ENCODE measurements around the gene KDM8. TPM values are rescaled to one million over a fixed set of nuclear protein-coding genes. Genes with fewer than 3 reads are reported as not detected.

Gene KDM8
- total RNA-seq, 4 donors from 2014 or later: 4.4 to 14.2 (median 9.2) TPM

GRCh38 chr16:27179500-27180072, 23.7 kb upstream of the KDM8 start:
- Histone ChIP-seq H3K27me3 (no peaks in the 10 kb centered on the region), H3K9me3 (no peaks in the 10 kb centered on the region), H3K4me1 (peaks cover 0 to 8% (median 0%) of the 10 kb centered on the region in 4 donors), H3K36me3 (no peaks in the 10 kb centered on the region), H3K4me3 (no peak overlapping the region), H3K27ac (no peak overlapping the region)
- in situ Hi-C loops (cut with MboI; ENCODE audit: low pct_ligation_motif_present in 1 of 4, low pct_unique_long_range_greater_than_20kb in 1 of 4, low sequenced_read_pairs in 3 of 4): loop anchor here (5.0 to 10.0 kb wide), 3 partner anchors 193 to 275 kb away; no protein-coding TSS in a partner anchor
- intact Hi-C loops (cut with DNase I; ENCODE audit: low total_unique reads): loop anchor here (5.0 kb wide), 1 partner anchor 278 kb away; no protein-coding TSS in a partner anchor
- peak; percentile 92 for DNase-seq
- 18 to 92% methylated on average over 2 to 13 of the region's 13 CpGs for WGBS, 2 donors (ENCODE audit: low coverage in 1 of 2)
- TF ChIP-seq, protein P1, sequence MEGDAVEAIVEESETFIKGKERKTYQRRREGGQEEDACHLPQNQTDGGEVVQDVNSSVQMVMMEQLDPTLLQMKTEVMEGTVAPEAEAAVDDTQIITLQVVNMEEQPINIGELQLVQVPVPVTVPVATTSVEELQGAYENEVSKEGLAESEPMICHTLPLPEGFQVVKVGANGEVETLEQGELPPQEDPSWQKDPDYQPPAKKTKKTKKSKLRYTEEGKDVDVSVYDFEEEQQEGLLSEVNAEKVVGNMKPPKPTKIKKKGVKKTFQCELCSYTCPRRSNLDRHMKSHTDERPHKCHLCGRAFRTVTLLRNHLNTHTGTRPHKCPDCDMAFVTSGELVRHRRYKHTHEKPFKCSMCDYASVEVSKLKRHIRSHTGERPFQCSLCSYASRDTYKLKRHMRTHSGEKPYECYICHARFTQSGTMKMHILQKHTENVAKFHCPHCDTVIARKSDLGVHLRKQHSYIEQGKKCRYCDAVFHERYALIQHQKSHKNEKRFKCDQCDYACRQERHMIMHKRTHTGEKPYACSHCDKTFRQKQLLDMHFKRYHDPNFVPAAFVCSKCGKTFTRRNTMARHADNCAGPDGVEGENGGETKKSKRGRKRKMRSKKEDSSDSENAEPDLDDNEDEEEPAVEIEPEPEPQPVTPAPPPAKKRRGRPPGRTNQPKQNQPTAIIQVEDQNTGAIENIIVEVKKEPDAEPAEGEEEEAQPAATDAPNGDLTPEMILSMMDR (IDR thresholded peaks at IDR 0.05): peak; percentile 95 to 98 (median 96)
- TF ChIP-seq POLR2A (IDR thresholded peaks at IDR 0.05) (no peak), POLR2AphosphoS5 (IDR thresholded peaks at IDR 0.05) (no peak), EP300 (IDR thresholded peaks at IDR 0.05; ENCODE audit: low read depth) (no peak)

GRCh38 chr16:27181019-27181790, 22.1 kb upstream of the KDM8 start:
- no peaks in the 10 kb centered on the region for H3K9me3 ChIP-seq
- 77 to 81% methylated on average over 4 to 8 of the region's 8 CpGs for WGBS, 2 donors (ENCODE audit: low coverage in 1 of 2)
- TF ChIP-seq EP300 (IDR thresholded peaks at IDR 0.05; ENCODE audit: low read depth) (no peak), POLR2AphosphoS5 (IDR thresholded peaks at IDR 0.05) (no peak), POLR2A (IDR thresholded peaks at IDR 0.05) (no peak)
- TF ChIP-seq, protein P1 (IDR thresholded peaks at IDR 0.05): no peak
- peaks cover 0 to 8% (median 0%) of the 10 kb centered on the region in 4 donors for H3K4me1 ChIP-seq
- no peak overlapping the region for H3K27ac ChIP-seq
- no peaks in the 10 kb centered on the region for H3K36me3 ChIP-seq
- no peak overlapping the region for H3K4me3 ChIP-seq
- in situ Hi-C loops (cut with MboI; ENCODE audit: low pct_ligation_motif_present in 1 of 4, low pct_unique_long_range_greater_than_20kb in 1 of 4, low sequenced_read_pairs in 3 of 4): no loop called here
- H3K27me3 ChIP-seq: no peaks in the 10 kb centered on the region
- intact Hi-C loops (cut with DNase I; ENCODE audit: low total_unique reads): no loop called here
- no peak for DNase-seq

GRCh38 chr16:27182906-27183405, 20.4 kb upstream of the KDM8 start:
- no peak for TF ChIP-seq EP300 (IDR thresholded peaks at IDR 0.05; ENCODE audit: low read depth)
- TF ChIP-seq POLR2A (IDR thresholded peaks at IDR 0.05): no peak
- no peak for TF ChIP-seq POLR2AphosphoS5 (IDR thresholded peaks at IDR 0.05)
- TF ChIP-seq, protein P1 (IDR thresholded peaks at IDR 0.05): no peak
- H3K9me3 ChIP-seq: no peaks in the 10 kb centered on the region
- no peak overlapping the region for H3K4me3 ChIP-seq
- peaks cover 0 to 8% (median 0%) of the 10 kb centered on the region in 4 donors for H3K4me1 ChIP-seq
- WGBS, 2 donors (ENCODE audit: low coverage in 1 of 2): 85 to 92% methylated on average over 5 to 7 of the region's 7 CpGs
- in situ Hi-C loops (cut with MboI; ENCODE audit: low pct_ligation_motif_present in 1 of 4, low pct_unique_long_range_greater_than_20kb in 1 of 4, low sequenced_read_pairs in 3 of 4) (no loop called here), intact Hi-C loops (cut with DNase I; ENCODE audit: low total_unique reads) (no loop called here)
- no peak for DNase-seq
- no peaks in the 10 kb centered on the region for H3K27me3 ChIP-seq
- no peaks in the 10 kb centered on the region for H3K36me3 ChIP-seq
- H3K27ac ChIP-seq: no peak overlapping the region

GRCh38 chr16:27185776-27186130, 17.6 kb upstream of the KDM8 start:
- H3K36me3 ChIP-seq: no peaks in the 10 kb centered on the region
- intact Hi-C loops (cut with DNase I; ENCODE audit: low total_unique reads): no loop called here
- no peaks in the 10 kb centered on the region for H3K27me3 ChIP-seq
- H3K4me1 ChIP-seq: no peaks in the 10 kb centered on the region
- TF ChIP-seq, protein P1 (IDR thresholded peaks at IDR 0.05): no peak
- TF ChIP-seq POLR2A (IDR thresholded peaks at IDR 0.05) (no peak), POLR2AphosphoS5 (IDR thresholded peaks at IDR 0.05) (no peak), EP300 (IDR thresholded peaks at IDR 0.05; ENCODE audit: low read depth) (no peak)
- no peak overlapping the region for H3K27ac ChIP-seq
- H3K9me3 ChIP-seq: no peaks in the 10 kb centered on the region
- WGBS, 2 donors (ENCODE audit: low coverage in 1 of 2): 89 to 100% methylated on average over 1 of the region's 1 CpG
- DNase-seq: no peak
- in situ Hi-C loops (cut with MboI; ENCODE audit: low pct_ligation_motif_present in 1 of 4, low pct_unique_long_range_greater_than_20kb in 1 of 4, low sequenced_read_pairs in 3 of 4): no loop called here
- H3K4me3 ChIP-seq: no peak overlapping the region

Data from transverse colon (tissue), 4 donors.